GM19035 (cell line): Measurements from ENCODE around the gene CASR.

Experiments used
- ATAC-seq: cut with Tn5 transposase; IDR thresholded peaks from one replicate; pipeline ENCODE4 v1.9.1; 2021; ENCODE audit not compliant: unreplicated experiment

Gene CASR

DNA sequence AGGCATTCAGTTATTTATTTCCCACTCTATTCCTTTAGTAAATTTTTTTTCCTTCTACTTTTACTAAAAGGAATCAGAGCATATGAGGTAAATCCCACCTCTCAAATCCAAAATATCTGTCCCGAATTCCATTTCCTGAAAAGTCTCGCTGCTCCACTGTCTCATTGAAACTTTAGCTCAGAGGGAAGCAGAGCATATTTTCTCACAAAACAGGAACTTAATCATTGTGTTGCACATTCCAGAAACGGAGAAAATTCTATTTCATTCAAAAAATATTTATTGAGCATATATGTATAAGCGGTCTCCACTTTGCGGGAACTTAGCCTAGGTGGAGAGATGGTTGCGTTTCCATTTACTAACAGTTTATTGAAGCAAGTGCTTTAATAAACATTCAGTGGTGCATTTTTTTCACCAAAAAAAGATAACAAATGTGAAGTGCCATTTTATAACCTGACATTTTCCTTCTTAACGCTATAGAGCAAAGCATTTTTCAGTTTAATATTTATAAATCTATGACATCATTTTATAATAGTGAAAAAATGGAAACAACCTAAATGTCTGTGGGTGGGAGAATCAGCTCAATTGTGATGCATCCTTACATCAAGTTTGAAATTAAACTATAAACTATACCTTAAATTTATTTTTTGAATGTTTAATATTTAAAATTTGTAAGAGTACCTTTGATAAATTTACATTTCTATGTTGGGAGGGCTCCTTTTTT, 74.3 kb downstream of the CASR start:
- ATAC-seq = no peak

- ATAC-seq = peak; percentile 69
These were observed 75.4 kb downstream of the CASR start for GRCh38 chr3:122258757-122259371.

DNA sequence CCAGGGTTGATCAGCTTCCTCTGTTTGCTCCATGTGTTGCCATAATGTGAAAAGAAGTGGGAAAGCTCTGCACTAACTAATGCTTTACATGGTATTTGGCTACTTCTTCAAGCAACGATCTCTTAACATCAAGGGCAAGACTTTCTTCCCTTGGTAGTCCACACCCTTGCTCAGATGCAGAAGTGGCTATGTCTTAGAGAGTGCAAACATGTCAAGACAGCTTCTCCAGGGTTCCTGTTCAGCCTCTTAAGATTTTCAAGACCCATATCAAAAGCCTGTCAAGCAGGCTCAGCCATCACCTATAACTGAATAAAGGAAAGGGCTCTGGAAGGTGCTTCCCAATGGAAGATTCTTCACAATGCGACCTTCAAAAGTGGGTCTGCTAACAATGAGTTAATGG, 76.7 kb downstream of the CASR start:
- no peak for ATAC-seq

DNA sequence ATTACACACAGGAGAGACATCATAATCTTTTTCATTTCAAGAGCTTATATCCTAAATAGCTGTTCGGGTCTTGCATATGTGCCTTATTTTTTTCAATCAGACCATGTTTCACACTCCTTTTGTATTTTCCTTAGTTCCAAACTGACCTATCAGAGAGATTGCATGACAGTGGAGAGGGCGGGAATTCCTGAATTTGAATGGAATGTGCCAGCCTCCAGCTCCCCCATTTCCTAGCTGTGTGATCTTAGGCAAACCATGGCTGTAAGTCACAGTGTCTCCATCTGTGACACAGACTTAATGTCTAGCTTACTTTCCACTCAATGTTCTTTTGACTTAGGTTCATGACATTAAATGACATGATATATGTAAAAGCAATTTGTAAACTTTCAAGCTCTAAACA, 79.6 kb downstream of the CASR start:
- no peak for ATAC-seq

DNA sequence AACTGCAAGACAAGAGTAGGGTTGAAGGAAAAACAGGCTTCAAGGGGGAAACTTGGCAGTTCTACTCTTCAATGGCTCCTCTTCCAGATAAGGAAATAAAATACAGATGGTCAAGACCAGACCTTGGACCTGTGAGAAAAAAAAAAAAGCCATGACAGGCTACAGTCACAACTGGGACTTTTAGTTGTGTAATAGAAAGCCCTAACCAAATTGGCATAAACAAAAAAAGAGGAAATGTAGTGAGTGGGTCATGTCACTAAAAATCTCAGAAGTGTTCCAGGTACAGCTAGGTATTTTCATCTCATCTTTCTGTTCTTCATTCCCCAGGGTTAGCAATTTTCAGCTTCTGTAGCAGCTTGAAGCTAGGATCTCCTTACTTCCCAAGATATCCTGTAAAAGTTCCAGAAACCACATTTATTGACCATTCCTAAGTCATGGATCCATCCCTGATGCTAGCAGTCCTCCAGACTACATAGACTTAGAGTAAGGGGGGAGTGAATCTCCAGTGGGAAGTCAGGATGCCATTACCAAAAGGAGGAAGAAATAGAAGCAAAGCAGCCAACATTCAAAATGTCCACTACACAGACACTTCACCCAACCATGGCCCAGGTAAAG, 80.6 kb downstream of the CASR start:
- ATAC-seq = no peak

- no peak for ATAC-seq
These were observed 82.5 kb downstream of the CASR start for GRCh38 chr3:122265957-122266356.

- no peak for ATAC-seq
These were observed 85.0 kb downstream of the CASR start for GRCh38 chr3:122268257-122269024.

GRCh38 chr3:122269045-122269444, 85.6 kb downstream of the CASR start:
- no peak for ATAC-seq

DNA sequence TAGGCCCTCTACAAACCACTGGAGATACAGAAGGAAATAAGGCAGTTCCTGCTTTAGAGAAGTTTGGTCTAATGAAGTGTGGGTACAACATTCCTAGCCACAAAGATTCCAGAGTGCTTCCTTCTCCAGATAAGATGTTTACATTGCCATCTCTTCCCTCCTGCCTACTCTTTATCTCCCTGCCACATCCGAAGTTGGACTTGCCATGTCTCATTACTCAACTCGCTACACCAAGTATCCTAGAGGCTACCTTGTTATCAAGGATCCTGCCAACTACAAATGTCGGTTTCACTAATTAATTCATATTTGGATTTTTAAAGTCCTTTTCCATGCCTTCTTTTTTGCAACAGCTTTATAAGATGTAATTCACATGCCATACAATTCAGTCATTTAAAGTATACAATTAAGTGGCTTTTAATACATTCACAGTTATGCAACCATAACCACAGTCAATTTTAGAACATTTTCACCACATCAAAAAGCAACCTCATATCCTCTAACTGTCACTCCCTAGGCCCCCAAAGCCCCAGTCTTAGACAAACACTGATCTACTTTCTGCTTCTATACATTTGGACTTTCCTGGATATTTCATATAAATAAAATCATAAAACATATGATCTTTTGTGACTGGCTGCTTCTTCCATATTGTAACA, 87.9 kb downstream of the CASR start:
- ATAC-seq = no peak

GRCh38 chr3:122272879-122273278, 89.4 kb downstream of the CASR start:
- no peak for ATAC-seq

- no peak for ATAC-seq
These were observed 90.0 kb downstream of the CASR start for GRCh38 chr3:122273498-122273897.

- ATAC-seq = no peak
These were observed 98.4 kb downstream of the CASR start for GRCh38 chr3:122281891-122282290.

DNA sequence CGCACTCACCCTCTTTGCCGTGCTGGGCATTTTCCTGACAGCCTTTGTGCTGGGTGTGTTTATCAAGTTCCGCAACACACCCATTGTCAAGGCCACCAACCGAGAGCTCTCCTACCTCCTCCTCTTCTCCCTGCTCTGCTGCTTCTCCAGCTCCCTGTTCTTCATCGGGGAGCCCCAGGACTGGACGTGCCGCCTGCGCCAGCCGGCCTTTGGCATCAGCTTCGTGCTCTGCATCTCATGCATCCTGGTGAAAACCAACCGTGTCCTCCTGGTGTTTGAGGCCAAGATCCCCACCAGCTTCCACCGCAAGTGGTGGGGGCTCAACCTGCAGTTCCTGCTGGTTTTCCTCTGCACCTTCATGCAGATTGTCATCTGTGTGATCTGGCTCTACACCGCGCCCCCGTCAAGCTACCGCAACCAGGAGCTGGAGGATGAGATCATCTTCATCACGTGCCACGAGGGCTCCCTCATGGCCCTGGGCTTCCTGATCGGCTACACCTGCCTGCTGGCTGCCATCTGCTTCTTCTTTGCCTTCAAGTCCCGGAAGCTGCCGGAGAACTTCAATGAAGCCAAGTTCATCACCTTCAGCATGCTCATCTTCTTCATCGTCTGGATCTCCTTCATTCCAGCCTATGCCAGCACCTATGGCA, 100.5 kb downstream of the CASR start:
- no peak for ATAC-seq

- ATAC-seq = no peak
These were observed 101.0 kb downstream of the CASR start for GRCh38 chr3:122284486-122284885.

DNA sequence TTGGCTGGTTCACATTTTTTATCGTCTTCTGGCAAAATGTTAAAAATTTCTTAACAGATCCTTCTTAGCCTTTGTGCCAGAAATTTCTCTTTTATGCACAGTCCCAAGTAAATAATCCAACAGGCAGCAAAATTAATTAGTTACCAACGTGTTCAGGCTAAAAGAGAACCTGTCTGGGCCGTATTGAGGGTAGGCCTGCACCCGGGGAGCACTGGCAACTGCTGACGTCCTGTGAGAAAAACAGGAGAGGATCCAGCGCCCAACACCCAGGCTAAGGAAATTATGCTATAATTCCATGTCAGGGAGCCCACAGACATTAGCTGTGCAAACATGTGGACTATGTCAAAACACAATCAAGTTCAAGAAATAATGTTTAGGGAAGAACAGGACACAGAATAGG, 110.9 kb downstream of the CASR start:
- no peak for ATAC-seq

- no peak for ATAC-seq
These were observed 112.0 kb downstream of the CASR start for GRCh38 chr3:122295266-122296062.

GRCh38 chr3:122298239-122298638, 114.8 kb downstream of the CASR start:
- ATAC-seq = peak; percentile 54

DNA sequence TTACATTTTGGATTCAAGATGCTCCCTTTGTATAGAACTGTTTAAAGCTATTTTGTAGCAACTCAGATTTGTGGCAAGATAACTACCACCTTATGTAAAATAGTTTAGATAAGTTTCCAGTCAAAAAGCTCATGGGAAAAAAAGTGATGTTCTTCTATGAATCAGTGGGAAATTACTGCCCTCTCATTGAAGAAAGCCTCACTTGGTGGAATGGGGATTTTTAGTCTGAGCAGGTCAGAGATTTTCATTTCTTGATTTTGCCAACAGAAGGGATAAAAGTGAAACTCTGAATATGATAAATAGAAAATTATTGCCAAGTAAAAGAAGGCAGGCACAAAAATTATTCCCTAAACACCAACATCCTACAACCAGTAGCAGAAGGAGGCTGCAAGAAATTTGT, 115.7 kb downstream of the CASR start:
- no peak for ATAC-seq

DNA sequence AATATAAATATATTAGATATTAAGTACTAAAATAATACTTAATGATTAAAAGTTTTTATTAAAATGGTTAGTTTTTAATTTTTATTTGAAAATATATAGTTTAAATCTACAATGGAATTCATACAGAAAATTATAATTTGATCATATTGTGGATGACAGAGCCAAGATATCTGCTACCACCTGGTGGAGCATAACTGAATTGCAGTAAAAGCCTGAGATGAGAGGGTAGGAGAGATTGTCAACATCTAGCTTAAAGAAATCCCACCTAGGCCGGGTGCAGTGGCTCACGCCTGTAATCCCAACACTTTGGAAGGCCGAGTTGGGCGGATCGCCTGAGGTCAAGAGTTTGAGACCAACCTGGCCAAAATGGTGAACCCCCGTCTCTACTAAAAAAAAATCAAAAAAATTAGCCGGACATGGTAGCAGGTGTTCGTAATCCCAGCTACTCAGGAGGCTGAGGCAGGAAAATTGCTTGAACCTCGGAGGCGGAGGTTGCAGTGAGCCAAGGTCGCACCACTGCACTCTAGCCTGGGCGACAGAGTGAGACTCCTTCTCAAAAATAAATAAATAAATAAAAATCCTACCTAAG, 116.5 kb downstream of the CASR start:
- ATAC-seq = no peak

GRCh38 chr3:122301063-122301462, 117.6 kb downstream of the CASR start:
- ATAC-seq = no peak
